GM21423 (cell line): Measurements from ENCODE around the gene TEDC1.

Experiments used
- ATAC-seq: cut with Tn5 transposase; IDR thresholded peaks from one replicate; pipeline ENCODE4 v1.9.1; 2021; ENCODE audit warnings: mild to moderate bottlenecking, moderate library complexity; ENCODE audit not compliant: unreplicated experiment

TEDC1 gene

DNA sequence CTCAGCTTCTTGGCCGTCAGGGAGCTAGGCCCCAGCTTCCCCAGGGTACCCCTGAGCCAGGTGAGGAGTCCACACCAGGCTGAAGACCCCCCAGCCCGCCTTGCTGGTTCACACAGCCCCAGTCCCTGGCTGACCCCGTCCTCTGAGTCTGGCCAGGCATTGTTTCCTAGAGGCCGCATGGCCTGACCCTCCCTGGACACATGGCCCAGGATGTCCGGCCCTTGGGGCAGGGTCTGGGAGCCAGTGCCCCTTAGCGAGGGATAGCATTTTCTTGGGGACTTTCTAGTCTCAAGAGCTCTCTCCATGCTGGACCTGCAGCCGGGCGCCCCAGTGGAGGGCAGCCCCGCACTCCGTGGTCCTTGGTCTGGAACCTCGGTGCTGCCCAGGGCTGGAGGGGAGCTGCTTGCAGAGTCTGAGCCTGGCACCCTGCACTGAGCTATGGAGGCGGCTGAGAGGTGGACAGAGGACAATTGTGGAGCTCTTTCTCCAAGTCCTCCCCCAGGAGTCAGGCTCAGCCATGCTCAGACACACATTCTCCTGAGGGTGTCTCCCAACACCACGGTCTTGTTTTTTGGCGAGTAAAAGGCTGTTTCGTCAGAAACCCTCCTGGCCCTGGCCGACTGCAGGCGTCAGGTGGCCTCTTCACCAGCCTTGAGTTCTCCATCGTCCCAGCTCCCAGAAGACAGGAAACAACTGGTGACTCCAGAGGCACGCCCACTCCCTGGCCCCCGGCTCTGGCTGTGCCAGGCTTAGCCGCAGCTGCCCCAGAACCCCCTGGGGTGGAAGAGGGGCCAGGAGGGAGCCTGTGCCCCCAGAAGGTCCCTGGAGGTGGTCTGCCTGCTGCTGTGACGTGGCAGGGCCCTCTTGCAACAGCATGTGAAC, 34.1 kb upstream of the TEDC1 start:
- no peak for ATAC-seq

DNA sequence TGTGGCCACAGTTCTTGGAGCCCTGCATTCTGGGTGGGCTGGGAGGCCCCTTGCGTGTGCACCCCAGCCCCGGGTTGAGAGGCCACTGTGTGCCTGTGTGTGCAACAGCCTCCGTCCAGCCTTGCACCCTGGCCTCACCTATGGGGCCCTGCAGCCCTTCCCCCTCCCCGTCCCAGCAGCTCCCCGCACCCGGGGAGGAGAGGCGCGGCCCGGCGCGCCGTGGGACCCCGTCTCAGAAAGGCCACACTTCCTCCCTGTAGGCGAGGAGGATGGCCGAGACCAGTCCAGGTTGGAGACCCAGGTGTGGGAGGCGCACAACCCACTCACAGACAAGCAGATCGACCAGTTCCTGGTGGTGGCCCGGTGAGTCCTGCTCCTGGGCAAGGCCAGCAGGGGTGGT, 33.0 kb upstream of the TEDC1 start:
- no peak for ATAC-seq

DNA sequence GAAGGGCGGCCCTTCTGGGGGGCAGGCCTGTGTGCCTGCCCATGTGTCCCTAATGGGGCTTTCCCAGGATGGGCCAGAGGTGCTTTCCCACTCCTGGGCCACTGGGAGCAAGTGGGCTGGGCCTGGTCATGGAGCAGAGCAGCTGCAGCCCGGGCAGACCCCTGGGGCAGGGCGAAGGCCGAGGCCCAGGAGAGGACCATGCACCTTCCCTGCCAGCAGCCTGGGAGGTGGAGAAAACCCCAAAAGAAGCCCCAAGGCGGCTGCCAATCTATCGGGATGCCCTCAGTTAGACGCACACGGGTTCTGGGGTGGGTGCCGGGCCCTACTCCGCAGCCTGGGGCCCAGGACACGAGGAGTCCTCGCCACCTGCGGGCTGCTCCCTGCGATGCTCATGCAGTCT, 32.5 kb upstream of the TEDC1 start:
- no peak for ATAC-seq

DNA sequence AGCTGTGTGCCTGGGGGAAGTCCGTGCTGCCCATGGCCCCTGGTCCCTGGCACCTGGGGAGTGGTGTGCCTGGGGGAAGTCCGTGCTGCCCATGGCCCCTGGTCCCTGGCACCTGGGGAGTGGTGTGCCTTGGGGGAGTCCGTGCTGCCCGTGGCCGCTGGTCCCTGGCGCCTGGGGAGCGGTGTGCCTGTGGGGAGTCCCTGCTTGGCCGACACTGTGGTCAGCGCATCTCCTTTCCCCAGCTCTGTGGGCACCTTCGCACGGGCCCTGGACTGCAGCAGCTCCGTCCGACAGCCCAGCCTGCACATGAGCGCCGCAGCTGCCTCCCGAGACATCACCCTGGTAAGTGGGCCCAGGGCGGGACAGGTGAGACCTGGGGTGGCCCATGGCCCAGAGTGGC, 30.9 kb upstream of the TEDC1 start:
- no peak for ATAC-seq

DNA sequence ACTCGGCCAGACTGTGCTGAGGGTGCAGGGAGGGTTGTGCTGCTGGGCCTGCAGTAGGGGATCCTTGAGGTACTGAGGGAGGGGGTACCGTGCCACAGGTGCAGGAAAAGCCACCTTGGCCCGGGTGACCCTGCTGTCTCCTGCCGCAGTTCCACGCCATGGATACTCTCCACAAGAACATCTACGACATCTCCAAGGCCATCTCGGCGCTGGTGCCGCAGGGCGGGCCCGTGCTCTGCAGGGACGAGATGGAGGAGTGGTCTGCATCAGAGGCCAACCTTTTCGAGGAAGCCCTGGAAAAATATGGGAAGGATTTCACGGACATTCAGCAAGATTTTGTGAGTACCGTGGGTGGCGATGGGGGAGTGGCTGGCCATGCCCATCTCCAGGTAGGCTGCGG, 30.4 kb upstream of the TEDC1 start:
- no peak for ATAC-seq

DNA sequence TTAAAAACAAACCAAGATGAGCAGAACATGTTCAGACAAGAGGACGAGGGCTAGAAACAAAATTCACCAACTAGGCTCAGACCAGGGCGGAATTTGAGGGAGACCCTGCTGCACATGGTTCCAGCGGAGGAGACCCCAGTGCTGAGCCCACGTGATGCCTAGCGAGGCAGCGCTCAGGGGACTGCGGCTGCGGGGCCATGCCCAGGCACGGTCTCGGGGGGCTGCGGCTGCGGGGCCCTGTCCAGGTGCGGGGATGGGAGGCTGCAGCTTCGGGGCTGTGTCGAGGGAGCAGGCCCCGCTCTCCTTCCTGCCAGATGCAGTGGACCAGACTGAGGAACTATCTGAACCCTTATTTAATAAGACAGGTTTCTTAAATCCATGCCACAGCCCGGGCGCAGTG, 29.1 kb upstream of the TEDC1 start:
- no peak for ATAC-seq

DNA sequence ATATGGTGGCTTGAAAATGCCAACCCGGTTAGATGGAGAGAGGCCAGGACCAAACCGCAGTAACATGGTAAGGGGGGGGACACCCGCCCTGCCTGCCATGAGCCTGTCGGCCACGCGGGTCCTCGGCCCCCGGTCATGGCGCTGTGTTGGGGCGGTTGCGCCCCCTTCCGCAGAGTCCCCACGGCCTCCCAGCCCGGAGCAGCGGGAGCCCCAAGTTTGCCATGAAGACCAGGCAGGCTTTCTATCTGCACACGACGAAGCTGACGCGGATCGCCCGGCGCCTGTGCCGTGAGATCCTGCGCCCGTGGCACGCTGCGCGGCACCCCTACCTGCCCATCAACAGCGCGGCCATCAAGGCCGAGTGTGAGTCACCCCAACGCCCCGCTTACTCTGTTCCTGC, 26.5 kb upstream of the TEDC1 start:
- ATAC-seq = no peak

DNA sequence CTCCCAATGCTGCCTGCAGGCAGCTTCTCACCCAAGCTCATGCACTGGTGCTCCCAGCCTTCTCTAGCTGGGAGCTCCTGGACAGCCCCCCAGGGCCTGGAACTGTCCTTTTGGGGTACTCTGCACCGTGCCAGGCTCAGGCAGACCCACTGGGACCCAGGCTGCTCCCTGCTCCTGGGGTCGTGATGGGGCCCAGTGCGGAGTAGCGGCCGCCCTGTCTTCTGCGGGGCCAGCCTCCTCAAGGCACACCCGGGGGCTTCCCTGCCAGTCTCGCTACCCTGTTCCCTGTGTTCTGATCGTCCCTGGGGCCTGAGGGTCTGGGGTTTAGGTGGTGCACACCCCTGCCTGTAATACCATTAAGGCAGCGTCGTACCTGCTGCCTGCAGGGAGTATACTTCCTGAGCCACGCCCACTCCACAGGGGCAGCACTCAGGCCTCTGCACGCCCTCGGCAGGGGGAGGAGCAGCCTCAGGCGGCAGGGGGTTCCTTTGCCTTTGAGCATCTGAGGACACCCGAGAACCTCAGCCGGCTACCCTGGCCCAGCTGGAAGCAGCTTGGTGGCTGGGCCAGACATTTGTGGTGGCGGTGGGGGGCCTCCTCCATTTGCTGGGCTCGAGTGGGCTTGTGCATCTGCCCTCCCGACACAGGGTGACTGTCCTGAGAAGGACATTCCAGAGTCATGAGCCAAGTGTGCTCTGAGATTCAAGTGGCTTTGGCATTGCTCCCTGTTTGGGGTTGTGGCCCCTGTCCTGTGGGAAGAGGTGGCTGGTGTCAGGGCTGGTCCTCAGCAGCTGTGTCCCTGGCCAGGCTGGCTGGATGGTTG, 25.6 kb upstream of the TEDC1 start:
- no peak for ATAC-seq

DNA sequence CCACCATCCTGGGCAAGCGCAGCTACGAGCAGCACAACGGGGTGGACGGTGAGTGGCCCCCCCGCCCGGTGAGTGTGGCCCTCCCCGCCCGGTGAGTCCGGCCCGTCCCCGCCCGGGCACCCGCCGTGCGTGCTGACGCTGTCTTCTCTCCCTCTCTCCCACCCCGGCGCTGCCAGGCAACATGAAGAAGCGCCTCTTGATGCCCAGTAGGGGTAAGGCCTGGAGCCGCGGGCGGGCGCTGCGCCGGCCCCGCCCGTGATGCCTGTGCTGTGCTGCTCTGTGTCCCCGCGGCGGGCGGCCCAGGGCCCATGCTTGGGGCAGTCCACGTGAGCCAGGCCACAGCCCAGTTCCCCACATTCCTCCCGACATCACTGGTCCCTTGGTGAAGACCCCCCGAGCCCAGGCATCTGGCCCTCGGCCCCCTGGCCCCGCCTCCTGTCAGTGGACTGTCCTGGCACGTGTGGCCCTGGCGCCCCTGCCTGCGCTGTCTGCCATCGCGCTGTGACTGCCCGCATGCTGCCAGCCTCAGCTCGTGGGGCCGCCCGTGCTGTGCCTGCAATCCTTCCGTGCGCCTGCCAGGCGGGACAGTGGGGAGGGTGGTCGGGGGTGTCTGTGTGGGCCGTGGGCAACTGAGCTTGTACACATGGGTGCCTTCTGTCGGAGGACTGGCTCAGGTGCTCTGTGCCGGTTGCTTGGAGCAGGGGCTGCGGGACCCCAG, 24.4 kb upstream of the TEDC1 start:
- no peak for ATAC-seq

DNA sequence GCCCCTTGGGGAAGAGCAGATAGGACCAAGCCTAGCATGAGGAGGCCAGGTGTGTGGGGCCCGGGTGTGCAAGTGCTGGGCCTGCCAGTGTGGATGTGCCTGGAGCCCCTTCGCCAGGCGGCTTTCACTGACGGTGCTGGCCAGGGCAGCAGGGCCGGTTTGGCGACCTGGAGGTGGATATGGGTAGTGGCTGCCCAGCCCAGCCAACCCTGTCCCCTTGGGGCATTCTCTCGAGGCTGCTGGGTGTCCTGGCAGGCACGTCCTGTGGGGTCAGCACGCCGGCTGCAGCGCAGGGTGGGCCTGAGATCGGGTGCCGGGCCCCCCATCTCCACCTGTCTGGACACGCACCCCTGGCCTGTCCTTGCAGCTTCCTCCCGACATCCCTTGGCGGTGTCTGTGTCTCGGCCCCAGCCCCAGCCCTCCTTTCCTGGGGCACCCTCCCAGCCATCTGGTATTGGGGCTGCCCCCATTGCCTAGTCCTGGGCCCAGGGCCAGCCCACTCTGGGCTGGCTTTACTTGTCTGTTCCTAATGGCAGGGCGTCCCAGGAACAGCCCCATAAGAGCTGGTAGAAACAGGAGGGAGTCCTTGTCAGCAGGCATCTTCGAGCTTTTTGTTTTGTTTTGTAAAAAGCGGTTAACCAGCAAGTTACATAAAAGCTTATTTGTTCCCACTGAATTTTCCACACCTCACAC, 23.7 kb upstream of the TEDC1 start:
- no peak for ATAC-seq

DNA sequence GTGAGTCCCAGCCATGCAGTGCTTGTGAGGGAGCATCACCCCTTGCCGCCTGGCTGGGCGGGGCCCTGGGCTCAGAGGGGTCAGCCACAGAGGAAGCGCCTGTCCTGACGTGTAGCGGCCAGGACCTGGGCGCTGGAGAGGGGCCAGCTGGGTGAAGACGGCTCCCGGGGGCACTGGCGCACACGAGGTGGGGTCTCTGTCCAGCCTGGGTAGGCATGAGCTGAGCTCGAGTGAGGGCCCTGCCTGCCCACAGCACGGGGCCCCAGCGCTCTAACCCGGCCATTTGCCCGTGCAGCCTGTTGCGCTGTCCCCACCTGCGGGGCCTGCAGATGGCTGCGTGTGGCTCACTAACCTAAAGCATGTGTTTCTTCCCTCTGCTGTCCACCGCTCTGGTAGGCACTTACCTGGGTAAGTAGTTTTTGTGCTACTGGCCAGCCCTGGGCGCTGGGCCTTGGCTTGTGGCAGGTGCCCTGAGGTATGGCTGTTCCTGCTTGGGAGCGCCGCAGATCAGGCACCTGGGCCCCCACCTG, 23.0 kb upstream of the TEDC1 start:
- ATAC-seq = no peak

DNA sequence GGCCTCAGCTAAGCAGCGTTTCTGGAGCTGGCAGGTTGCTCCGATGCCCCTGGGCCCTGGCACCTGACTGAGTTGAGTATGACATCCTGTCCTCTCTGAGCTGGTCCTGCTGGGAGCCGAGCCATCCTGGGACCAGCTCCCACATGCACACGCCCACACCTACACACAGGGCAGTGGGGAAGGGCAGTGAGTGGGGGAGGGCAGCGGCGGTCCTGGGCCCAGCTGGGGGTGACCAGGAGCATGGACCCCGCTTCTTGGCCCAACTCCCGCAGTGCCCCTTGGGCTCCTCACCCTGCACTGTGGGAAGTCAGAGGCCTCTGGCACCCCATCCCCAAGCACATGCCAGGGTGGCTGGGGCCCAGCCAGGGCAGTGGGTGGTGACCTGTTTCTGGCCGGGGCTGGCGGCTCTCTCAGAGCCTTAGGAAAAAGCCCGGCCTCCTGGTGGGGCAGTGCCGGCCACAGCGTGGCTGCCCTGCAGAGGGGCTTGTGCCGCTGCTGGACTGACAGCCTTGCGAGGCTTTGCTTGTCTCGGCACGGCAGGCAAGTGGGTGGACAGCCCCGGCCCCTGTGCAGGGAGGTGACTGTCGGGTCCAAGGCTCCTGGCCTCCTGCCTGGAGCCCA, 22.3 kb upstream of the TEDC1 start:
- ATAC-seq = no peak

DNA sequence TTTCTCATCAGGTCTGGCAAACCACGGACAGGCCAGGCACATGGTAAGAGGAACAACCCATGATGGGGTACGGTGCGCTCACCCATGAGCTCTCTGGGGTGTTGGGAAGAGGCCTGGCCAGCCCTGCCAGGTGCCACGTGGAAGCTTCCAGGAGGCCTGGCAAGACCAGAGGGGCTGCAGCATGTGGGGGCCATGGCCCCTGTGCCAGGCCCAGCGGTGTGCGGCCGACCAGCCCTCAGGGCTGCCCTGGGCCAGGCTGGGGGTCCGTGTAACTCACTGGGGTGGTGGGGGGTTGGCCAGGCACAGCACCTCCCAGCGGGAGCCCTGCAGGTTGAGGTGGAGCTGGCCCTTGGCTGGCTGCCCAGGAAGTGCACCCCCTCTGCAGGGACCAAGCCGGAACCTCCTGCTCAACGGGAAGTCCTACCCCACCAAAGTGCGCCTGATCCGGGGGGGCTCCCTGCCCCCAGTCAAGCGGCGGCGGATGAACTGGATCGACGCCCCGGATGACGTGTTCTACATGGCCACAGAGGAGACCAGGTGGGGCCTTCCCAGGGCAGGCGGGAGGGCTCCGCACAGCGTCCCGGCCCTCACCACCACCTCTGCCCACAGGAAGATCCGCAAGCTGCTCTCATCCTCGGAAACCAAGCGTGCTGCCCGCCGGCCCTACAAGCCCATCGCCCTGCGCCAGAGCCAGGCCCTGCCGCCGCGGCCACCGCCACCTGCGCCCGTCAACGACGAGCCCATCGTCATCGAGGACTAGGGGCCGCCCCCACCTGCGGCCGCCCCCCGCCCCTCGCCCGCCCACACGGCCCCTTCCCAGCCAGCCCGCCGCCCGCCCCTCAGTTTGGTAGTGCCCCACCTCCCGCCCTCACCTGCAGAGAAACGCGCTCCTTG, 21.3 kb upstream of the TEDC1 start:
- no peak for ATAC-seq

DNA sequence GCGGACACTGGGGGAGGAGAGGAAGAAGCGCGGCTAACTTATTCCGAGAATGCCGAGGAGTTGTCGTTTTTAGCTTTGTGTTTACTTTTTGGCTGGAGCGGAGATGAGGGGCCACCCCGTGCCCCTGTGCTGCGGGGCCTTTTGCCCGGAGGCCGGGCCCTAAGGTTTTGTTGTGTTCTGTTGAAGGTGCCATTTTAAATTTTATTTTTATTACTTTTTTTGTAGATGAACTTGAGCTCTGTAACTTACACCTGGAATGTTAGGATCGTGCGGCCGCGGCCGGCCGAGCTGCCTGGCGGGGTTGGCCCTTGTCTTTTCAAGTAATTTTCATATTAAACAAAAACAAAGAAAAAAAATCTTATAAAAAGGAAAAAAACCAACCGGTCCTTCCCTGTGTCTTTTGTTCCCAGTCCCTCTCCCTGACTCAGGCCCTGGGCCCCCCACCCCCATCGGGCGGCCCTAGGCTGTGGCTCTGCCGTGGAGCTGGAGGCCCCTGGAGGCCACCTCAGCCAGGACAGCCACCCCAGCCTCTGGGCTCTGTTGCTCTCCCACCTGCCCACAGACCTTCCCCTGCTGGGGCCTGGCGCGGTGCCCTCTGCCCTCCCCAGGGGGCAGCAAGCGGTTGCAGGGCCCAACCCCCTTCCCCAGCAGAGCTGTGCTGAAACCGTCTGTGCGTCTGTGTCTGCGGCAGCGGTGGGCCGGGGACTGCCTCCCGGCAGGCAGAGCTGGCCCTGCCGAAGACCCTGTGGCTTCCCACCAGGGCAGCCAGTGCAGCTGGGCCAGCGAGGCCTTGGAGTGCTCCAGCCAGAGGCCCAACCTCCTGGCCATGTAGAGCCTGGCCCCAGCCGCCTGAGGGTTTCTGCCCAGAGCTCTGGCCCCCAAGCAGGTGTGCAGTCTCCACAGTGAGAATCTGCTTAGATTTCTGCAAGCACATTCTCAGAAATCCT, 20.4 kb upstream of the TEDC1 start:
- ATAC-seq = no peak

DNA sequence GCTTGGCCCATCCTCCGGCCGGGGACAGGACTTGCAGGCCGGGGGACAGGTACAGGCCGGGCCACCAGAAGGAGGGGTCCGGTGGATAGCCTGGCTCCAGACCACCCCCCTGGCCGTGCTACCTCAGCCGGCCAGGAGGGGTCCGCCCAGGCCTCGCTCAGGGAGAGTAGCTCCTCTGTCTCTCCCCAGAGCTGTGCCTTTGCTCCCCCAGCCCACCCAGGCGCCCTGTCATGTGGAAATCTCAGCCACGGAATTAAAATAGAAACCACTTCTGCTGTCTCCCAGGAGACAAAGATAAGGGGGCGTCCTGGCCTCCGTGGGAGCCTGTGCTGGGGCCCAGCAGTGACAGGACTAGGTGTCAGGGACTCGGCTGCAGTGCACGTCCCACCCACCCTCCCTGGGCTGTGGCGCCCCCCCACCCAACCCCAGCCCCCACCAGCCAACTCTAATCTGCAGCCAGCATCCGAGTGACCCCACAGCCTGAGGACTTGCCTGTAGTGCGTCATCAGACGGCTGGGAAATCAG, 19.7 kb upstream of the TEDC1 start:
- no peak for ATAC-seq

DNA sequence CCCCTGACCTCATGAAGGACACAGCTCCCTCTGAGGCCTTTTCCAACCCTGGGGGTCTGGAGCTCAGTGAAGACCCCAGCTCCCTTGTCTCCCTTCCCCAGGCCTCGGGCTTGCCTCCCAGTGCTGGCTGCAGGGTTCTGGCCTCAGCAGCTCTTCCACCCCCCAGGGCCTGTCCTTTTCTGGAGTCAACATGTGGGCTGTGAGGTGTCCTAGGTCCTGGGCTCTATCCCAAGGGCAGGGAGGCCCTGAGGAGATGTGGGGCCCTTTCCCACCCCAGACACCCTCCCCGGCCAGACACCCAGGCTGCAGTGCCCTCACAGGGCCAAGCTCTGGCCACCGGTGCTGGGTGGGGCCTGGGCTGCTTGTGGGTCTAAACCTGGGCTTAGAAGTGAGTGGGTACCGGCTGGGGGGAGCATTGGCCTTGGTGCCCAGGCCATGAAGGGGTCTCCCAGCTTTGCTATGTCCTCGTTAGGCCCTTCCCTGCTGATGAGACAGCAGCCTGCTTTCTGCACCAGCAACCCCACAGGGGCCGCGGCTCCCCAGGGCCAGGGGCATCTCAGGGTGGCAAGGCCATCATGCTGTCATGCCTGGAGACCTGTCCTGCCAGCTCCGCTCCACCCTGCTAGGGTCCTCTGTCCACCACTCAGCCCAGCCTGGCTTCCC, 19.1 kb upstream of the TEDC1 start:
- ATAC-seq = no peak

DNA sequence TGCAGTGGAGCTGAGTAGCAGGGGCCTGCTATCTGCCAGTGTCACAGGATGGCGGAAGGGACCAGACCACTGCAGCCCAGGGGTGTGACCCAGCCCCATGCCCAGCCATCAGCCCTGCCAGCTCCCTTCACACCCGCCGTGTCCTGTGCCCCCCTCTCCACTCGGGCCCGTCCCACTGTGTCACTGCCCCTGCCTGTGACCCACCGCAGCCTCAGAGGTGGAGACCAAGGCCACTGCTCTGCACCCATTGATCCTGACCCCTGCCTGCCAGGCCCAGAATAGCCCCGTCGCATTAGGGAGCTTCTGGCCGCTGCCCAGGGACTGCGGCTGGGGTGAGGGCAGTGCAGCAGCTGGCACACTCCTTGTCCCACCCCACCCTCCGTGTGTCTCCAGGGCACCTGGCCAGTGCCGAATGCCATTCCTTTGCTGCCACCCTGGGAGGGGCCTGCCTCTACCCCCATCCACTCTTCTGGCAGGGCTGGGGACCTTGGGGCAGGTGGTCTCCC, 18.5 kb upstream of the TEDC1 start:
- ATAC-seq = no peak
